HG02852 (cell line): ENCODE data around the gene PGBD5.

ENCODE experiments used
- ATAC-seq: cut with Tn5 transposase; IDR thresholded peaks from one replicate; pipeline ENCODE4 v1.9.1; 2021; ENCODE audit warnings: mild to moderate bottlenecking, moderate library complexity; ENCODE audit not compliant: unreplicated experiment

The PGBD5 gene

GRCh38 chr1:230351514-230351913, 74.6 kb downstream of the PGBD5 start:
- ATAC-seq: no peak

GRCh38 chr1:230350208-230350921, 75.8 kb downstream of the PGBD5 start:
- ATAC-seq: no peak

- no peak for ATAC-seq
These were observed 77.1 kb downstream of the PGBD5 start for GRCh38 chr1:230349020-230349393.

- no peak for ATAC-seq
These were observed 77.6 kb downstream of the PGBD5 start for GRCh38 chr1:230348386-230349019.

GRCh38 chr1:230347896-230348295, 78.2 kb downstream of the PGBD5 start:
- ATAC-seq: no peak

- ATAC-seq: no peak
These were observed 80.8 kb downstream of the PGBD5 start for GRCh38 chr1:230345139-230345885.

- ATAC-seq: no peak
These were observed 83.4 kb downstream of the PGBD5 start for GRCh38 chr1:230342699-230343098.

- ATAC-seq: no peak
These were observed 84.1 kb downstream of the PGBD5 start for GRCh38 chr1:230342019-230342418.

- no peak for ATAC-seq
These were observed 85.0 kb downstream of the PGBD5 start for GRCh38 chr1:230341162-230341546.

GRCh38 chr1:230340526-230341161, 85.5 kb downstream of the PGBD5 start:
- ATAC-seq: no peak

- no peak for ATAC-seq
These were observed 87.1 kb downstream of the PGBD5 start for GRCh38 chr1:230339033-230339432.

GRCh38 chr1:230337266-230337665, 88.9 kb downstream of the PGBD5 start:
- ATAC-seq: no peak

GRCh38 chr1:230335861-230336522, 90.1 kb downstream of the PGBD5 start:
- no peak for ATAC-seq

GRCh38 chr1:230334447-230334837, 91.7 kb downstream of the PGBD5 start:
- ATAC-seq: no peak

GRCh38 chr1:230333590-230334446, 92.3 kb downstream of the PGBD5 start:
- no peak for ATAC-seq

GRCh38 chr1:230332575-230333066, 93.5 kb downstream of the PGBD5 start:
- no peak for ATAC-seq

GRCh38 chr1:230332061-230332460, 94.1 kb downstream of the PGBD5 start:
- no peak for ATAC-seq

GRCh38 chr1:230330157-230330556, 96.0 kb downstream of the PGBD5 start:
- ATAC-seq: no peak

GRCh38 chr1:230328342-230329015, 97.7 kb downstream of the PGBD5 start:
- no peak for ATAC-seq
